GM12878 (cell line): ENCODE data around the gene UGT2B10. TPM values are rescaled to one million over a fixed set of nuclear protein-coding genes. Genes with fewer than 3 reads are reported as not detected.

Source experiments
- ATAC-seq: fragments of 200-7000 bp; cut with Tn5 transposase; 3 replicates; pipeline ENCODE4 v1.9.1; 2020; ENCODE audit warnings: mild to moderate bottlenecking, moderate library complexity
- BruUV-seq: library from RNA; stranded (reverse); fragments of 400-500 nt; replicated peaks from 2 replicates; lab custom pipeline; 2021; lab: Mats Ljungman, UMichigan
- CTCF ChIA-PET: fragments of 300-600 bp; sonication (Branson Sonifier 250); formaldehyde crosslinking; extraction: SDS; loops from one replicate; lab custom pipeline; 2021; ENCODE audit warnings: inconsistent platforms; lab: Yijun Ruan, JAX
- POLR2A ChIA-PET: fragments of 350-600 bp; formaldehyde crosslinking; extraction: SDS; loops from one replicate; lab custom pipeline; 2021; ENCODE audit warnings: inconsistent platforms; lab: Charles Lee
- RAD21 ChIA-PET: fragments of 300-600 bp; sonication (Branson Sonifier 250); formaldehyde crosslinking; loops from one replicate; lab custom pipeline; 2023; ENCODE audit warnings: antibody characterized with exemption; ENCODE audit not compliant: unreplicated experiment; lab: Charles Lee
- SMC1A ChIA-PET: fragments of 300-600 bp; sonication (Branson Sonifier 250); formaldehyde crosslinking; loops from one replicate; lab custom pipeline; 2023; ENCODE audit not compliant: unreplicated experiment, uncharacterized antibody; lab: Charles Lee
- DNase-seq: peaks from one replicate; pipeline ENCODE4 v3.0.0-alpha.2; 2011; ENCODE audit warnings: low read depth, low spot score
- FAIRE-seq: peaks from 3 replicates; lab custom pipeline; 2011; peaks lifted over from hg19 to GRCh38; lab: Jason Lieb, UNC
- H2AFZ ChIP-seq: 2 replicates; pipeline ENCODE4 v1.6.0; 2011; ENCODE audit warnings: low read depth, low read length, control low read depth; ENCODE audit not compliant: control insufficient read depth
- H3K27ac ChIP-seq: 2 replicates; pipeline ENCODE4 v1.5.1; 2011; ENCODE audit warnings: control low read depth; ENCODE audit not compliant: control insufficient read depth, insufficient read depth
- H3K27me3 ChIP-seq, 2 experiments: replicated peaks in 1 of 2; 2 replicates each; pipeline versions ENCODE4 v1.6.0 to v1.6.1; 2011; ENCODE audit warnings: low read length in 1 of 2; ENCODE audit not compliant: control insufficient read depth in 2 of 2, insufficient read depth in 2 of 2
- H3K36me3 ChIP-seq, 2 experiments: 2 replicates each; pipeline ENCODE4 v1.5.1; 2011; ENCODE audit warnings: low read length in 1 of 2; ENCODE audit not compliant: control insufficient read depth in 2 of 2, insufficient read depth in 2 of 2
- H3K4me1 ChIP-seq: 2 replicates; pipeline ENCODE4 v1.6.1; 2011; ENCODE audit warnings: mild to moderate bottlenecking, low read length, moderate library complexity, mixed read lengths; ENCODE audit not compliant: control insufficient read depth, insufficient read depth
- H3K4me2 ChIP-seq: 2 replicates; pipeline ENCODE4 v1.6.0; 2011; ENCODE audit warnings: control low read depth; ENCODE audit not compliant: control insufficient read depth, insufficient read depth
- H3K4me3 ChIP-seq: fragments of 200-600 bp; sonication (generic); 2 replicates; pipeline ENCODE4 v1.5.1; 2016
- H3K79me2 ChIP-seq: 2 replicates; pipeline ENCODE4 v1.6.0; 2011; ENCODE audit warnings: low read length; ENCODE audit not compliant: control insufficient read depth, insufficient read depth
- H3K9ac ChIP-seq: 2 replicates; pipeline ENCODE4 v1.8.0; 2011; ENCODE audit warnings: low read length, control low read depth, mixed read lengths; ENCODE audit not compliant: control insufficient read depth, insufficient read depth
- H3K9me3 ChIP-seq: replicated peaks from 3 replicates; pipeline ENCODE4 v1.5.1; 2011; ENCODE audit warnings: mild to moderate bottlenecking, low read length; ENCODE audit not compliant: control insufficient read depth, insufficient read depth
- H4K20me1 ChIP-seq: 2 replicates; pipeline ENCODE4 v1.6.0; 2011; ENCODE audit not compliant: control insufficient read depth, insufficient read depth
- CHD4 ChIP-seq: fragments of 200-600 bp; sonication (generic); IDR thresholded peaks from 2 replicates; pipeline ENCODE4 v1.6.1; 2016; ENCODE audit warnings: mild to moderate bottlenecking
- E4F1 ChIP-seq: fragments of 450-650 bp; IDR thresholded peaks from 2 replicates; pipeline ENCODE4 v1.6.1; 2018; ENCODE audit warnings: borderline replicate concordance, mild to moderate bottlenecking; ENCODE audit not compliant: partially characterized antibody
- MXI1 ChIP-seq: fragments of 150-350 bp; IDR thresholded peaks from 2 replicates; pipeline ENCODE4 v1.6.1; 2011; ENCODE audit warnings: low read depth, mild to moderate bottlenecking, inconsistent platforms, low read length, improper control_type of control experiment
- MYC ChIP-seq: IDR thresholded peaks from 2 replicates; pipeline ENCODE4 v1.6.1; 2011; ENCODE audit warnings: mild to moderate bottlenecking, low read length, moderate library complexity, inconsistent platforms; ENCODE audit not compliant: insufficient read depth, insufficient replicate concordance, insufficient read length, severe bottlenecking
- POLR2A ChIP-seq: IDR thresholded peaks from 2 replicates; pipeline ENCODE4 v1.6.1; 2011; ENCODE audit warnings: low read depth, mild to moderate bottlenecking, low read length
- RFX5 ChIP-seq: IDR thresholded peaks from 2 replicates; pipeline ENCODE4 v1.6.1; 2011; ENCODE audit warnings: low read depth, low read length, improper control_type of control experiment
- SKIL ChIP-seq: fragments of 450-650 bp; IDR thresholded peaks from 2 replicates; pipeline ENCODE4 v1.6.1; 2017; ENCODE audit warnings: mild to moderate bottlenecking, low read depth, inconsistent platforms; ENCODE audit not compliant: poor library complexity, severe bottlenecking
- YY1 ChIP-seq: IDR thresholded peaks from 2 replicates; pipeline ENCODE4 v1.6.1; 2011; ENCODE audit warnings: low read depth, mild to moderate bottlenecking, low read length
- WGBS: methylation state at CpG from one replicate; pipeline ENCODE4 v1.1.6; 2016; ENCODE audit warnings: low lambda C conversion rate; ENCODE audit not compliant: insufficient replicate concordance, insufficient coverage; ENCODE audit errors: missing lambda C conversion rate; 5-methylcytosine and 5-hydroxymethylcytosine counted together
- in situ Hi-C: fragments of 300-500 bp; cut with MboI; formaldehyde crosslinking; loops from 9 replicates; pipeline ENCODE4 v1.14.3; 2018; ENCODE audit warnings: mixed read lengths
- intact Hi-C: fragments of 100-400 bp; cut with micrococcal nuclease; formaldehyde crosslinking; loops from one replicate; pipeline ENCODE4 v1.14.2; 2022; ENCODE audit not compliant: unreplicated experiment
- polyA plus RNA-seq, 11 experiments: library from polyadenylated mRNA; depleted of rRNA in 4 of 11; unstranded in 6 of 11; stranded (reverse) in 5 of 11; fragments of >200 nt; fragmentation: Nextera tagmentation in 4 of 11; fragmentation: Illumina TruSeq in 1 of 11; extraction: Ambion mirVana in 4 of 11; extraction: Trizol in 1 of 11; gene quantifications; 1 replicate in 1 of 11; 2 replicates in 10 of 11; pipeline versions ENCODE4 v1.2.1 to v1.2.3, GENCODE V29; 2011 to 2016; ENCODE audit warnings: inconsistent platforms in 2 of 11, missing spikeins in 2 of 11, low read depth in 1 of 11
- total RNA-seq, 4 experiments: library from RNA; depleted of rRNA in 3 of 4; stranded (reverse); fragments of >200 nt in 3 of 4; fragmentation: Illumina TruSeq in 1 of 4; extraction: Trizol in 1 of 4; gene quantifications; 2 replicates each; pipeline versions ENCODE4 v1.2.1 to v1.2.3, GENCODE V29; 2013 to 2021
- TF ChIP-seq, protein P1 (sequence below): fragments of 450-650 bp; IDR thresholded peaks from 2 replicates; pipeline ENCODE4 v1.6.1; 2016; ENCODE audit warnings: mild to moderate bottlenecking
- TF ChIP-seq, protein P2 (sequence below): IDR thresholded peaks from 2 replicates; pipeline ENCODE4 v1.6.1; 2012; ENCODE audit warnings: low read depth, low read length, improper control_type of control experiment

UGT2B10 gene
- total and polyA plus RNA-seq, 10 of the 15 experiments (the other 5 are each of a cell fraction or from before 2014, with no cell fraction given), result not detected

- TF ChIP-seq, protein P1, sequence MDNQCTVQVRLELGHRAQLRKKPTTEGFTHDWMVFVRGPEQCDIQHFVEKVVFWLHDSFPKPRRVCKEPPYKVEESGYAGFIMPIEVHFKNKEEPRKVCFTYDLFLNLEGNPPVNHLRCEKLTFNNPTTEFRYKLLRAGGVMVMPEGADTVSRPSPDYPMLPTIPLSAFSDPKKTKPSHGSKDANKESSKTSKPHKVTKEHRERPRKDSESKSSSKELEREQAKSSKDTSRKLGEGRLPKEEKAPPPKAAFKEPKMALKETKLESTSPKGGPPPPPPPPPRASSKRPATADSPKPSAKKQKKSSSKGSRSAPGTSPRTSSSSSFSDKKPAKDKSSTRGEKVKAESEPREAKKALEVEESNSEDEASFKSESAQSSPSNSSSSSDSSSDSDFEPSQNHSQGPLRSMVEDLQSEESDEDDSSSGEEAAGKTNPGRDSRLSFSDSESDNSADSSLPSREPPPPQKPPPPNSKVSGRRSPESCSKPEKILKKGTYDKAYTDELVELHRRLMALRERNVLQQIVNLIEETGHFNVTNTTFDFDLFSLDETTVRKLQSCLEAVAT, result no peak
- no peak for TF ChIP-seq YY1
These were observed 45.3 kb downstream of the UGT2B10 start (continued) for GRCh38 chr4:68861057-68861456.

DNA sequence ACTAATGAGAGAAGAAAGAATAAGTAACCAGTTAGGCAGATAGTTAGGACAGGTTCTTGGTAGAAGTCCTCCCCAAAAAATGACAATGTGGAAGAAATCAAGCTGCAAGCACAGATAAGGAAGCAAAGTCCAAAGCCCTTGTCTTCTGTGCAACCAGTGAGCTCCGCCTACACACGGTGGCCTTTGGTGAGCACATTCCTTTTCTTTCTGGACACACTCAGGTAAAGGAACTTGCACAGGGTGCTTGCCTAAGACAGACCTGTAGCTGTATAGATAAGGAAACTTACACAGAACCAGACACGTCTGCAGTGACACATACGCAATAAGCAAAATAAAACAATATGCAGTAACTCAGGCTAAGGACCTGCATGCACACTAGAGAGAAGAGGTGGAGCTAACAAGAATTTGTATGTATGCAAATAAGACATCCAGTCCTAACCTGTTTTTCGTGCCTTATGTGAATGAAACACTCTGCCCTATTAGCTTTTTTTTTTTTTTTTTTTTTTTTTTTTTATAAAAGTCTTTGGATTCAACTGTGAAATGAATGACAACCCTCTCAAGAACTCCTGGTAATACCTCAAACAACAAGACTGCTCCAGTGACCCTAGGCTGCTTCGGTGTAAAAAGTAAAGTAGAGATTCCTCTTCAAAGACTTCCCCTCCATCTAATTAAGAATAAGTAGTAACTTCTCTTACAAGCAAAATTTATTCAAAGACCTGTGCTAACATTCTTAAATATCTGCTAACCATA is 48.8 kb downstream of the UGT2B10 start:
- in situ Hi-C loops (no loop called here), intact Hi-C loops (loop anchor here (10.0 kb wide), 1 partner anchor 240 kb away; no protein-coding TSS in a partner anchor)
- no peak overlapping the region for H3K4me3 ChIP-seq
- H3K4me1 ChIP-seq, result no peaks in the 10 kb centered on the region
- DNase-seq (no peak), FAIRE-seq (no peak), ATAC-seq (no peak; the same call in 2 of the 3 replicates)
- BruUV-seq, result no TSS peak
- ChIA-PET POLR2A (interaction anchor here (0.6 kb wide), 1 partner anchor 253 kb away, joined by 4 read pairs; no protein-coding TSS in a partner anchor), CTCF (interaction anchor here (1.4 kb wide), 1 partner anchor 367 kb away, joined by 4 read pairs; no protein-coding TSS in a partner anchor), RAD21 (interaction anchor here (0.8 kb wide), 1 partner anchor 193 kb away, joined by 3 read pairs; no protein-coding TSS in a partner anchor), SMC1A (interaction anchor here (1.0 to 1.5 kb wide), 4 partner anchors 9 to 364 kb away, joined by 3 to 4 read pairs (median 4); no protein-coding TSS in a partner anchor)
- H3K27me3 ChIP-seq, result no peaks in the 10 kb centered on the region
- WGBS, result 27% methylated on average over 6 of the region's 6 CpGs
- no peaks in the 10 kb centered on the region for H3K79me2 ChIP-seq
- no peak overlapping the region for H3K9ac ChIP-seq
- no peak overlapping the region for H3K4me2 ChIP-seq
- H3K9me3 ChIP-seq, result no peaks in the 10 kb centered on the region
- H2AFZ ChIP-seq, result no peak overlapping the region
- no peak overlapping the region for H3K27ac ChIP-seq
- no peaks in the 10 kb centered on the region for H4K20me1 ChIP-seq
- no peaks in the 10 kb centered on the region for H3K36me3 ChIP-seq
- no peak for TF ChIP-seq CHD4
- no peak for TF ChIP-seq YY1
- TF ChIP-seq MXI1, result no peak
- TF ChIP-seq E4F1, result no peak
- TF ChIP-seq MYC, result no peak
- TF ChIP-seq SKIL, result no peak
- TF ChIP-seq, protein P2, sequence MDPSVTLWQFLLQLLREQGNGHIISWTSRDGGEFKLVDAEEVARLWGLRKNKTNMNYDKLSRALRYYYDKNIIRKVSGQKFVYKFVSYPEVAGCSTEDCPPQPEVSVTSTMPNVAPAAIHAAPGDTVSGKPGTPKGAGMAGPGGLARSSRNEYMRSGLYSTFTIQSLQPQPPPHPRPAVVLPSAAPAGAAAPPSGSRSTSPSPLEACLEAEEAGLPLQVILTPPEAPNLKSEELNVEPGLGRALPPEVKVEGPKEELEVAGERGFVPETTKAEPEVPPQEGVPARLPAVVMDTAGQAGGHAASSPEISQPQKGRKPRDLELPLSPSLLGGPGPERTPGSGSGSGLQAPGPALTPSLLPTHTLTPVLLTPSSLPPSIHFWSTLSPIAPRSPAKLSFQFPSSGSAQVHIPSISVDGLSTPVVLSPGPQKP, result no peak
- no peak for TF ChIP-seq POLR2A
- TF ChIP-seq RFX5, result no peak
